AML-193 (cell line): ENCODE measurements around the gene GYG1.

Experiments used
- DNase-seq, 2 experiments: peaks; one replicate each; lab custom pipeline; 2025; lab: John Stamatoyannopoulos, UW

Gene GYG1

DNA sequence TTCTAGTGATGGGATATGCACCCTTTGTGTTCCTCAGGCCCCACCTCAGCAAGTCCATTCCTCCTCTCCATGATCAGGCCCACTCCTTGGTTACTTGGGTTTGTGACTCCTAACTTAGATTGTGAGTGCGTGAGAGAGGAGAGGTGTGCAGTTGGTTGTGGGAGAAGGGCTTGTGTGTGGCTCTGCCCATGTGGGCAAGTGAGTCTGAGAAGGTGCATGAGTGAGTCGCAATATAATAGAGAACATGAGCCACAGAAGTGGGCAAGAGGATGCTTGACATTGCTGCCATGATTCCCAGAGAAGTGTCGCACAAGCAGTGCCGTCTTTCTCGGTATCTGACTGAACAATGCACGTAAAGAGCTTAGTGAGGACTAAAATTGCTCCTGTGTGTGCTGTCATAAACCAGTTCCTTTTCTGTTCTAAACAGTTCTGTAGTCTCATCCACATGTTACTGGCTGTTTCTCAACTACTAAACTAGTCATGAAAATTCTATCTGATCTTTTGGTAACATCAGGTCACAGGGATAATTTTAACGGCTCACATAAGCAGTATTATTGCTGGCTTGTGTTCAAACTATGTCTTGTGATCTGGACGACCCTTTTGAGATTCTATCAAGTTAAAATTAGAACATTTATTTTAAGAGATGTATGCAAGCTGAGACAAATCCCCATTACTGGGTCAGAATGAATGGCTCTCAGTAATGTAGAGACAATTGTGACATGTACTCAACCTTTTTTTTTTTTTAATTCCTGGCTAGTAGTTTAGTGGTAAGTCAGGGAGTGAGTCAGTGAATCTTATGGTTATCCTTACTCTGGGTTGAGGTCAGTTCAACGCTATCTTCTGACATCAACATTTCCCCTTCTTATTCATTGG, 25.6 kb downstream of the GYG1 start:
- DNase-seq: no peak

DNA sequence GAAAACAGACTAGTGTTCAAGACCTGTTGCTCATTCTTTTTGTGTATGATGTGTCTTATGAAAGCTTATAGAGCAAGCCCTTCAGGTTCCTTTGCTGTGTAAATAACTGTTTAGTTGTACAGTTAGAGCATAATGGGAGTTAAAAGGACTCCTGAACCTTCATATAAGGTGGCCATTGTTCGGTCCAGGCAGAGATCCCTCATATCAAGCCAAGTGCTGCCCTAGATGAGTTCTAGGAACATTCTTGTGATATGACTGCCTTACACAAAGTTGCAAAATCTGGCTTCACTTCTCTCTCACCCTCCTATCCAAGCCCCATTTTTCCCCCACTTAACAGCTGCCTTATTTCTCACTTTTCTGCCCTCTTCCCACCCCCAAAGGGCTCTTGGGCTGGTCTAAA, 26.9 kb downstream of the GYG1 start:
- no peak for DNase-seq

DNA sequence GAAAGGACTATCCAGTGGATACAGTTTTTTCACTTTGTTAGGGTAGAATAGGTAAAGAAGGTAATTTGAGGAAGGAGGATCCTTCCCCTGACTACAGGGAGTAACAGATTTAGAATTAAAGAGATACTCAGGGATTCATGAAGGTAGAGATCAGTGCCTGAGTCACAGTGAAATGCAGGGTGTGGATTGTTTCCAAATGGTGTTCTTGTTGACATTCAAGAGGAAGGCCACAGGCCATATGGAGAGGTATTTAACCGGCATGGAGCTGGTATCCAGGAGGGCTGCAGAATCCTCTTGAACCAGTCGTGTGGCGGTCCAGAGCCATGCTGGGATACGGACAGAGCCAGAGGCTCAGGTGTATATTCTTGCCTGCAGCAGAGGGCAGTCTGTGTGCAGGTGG, 28.2 kb downstream of the GYG1 start:
- no peak for DNase-seq

DNA sequence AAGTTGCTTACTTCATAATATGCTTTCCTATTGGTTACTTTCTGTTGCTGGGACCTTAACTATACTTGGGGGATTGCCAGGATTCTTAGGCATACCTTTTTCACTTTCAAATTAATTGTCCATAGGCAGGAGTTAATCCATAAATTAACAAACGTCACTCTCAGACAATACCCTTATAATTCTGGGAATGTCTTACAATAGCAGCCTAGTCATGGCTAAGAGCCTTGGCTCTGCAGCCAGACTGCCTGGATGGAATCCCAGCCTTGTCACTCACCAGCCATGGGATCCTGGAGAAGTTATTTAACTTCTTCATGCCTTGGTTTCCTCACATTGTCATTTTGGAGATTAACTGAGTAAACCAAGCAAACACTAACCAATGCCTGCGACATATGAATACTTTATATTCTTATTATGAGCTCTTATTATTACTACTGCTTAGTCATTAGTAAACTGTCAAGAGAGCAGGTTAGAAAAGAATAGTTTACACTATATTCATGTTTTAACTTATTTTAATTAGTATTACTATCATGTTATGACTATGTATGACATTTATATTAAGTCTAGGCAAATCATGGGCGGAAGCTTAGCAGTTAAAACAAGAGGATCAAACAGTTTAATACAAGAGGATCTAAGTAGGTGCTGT, 29.0 kb downstream of the GYG1 start:
- DNase-seq: no peak

DNA sequence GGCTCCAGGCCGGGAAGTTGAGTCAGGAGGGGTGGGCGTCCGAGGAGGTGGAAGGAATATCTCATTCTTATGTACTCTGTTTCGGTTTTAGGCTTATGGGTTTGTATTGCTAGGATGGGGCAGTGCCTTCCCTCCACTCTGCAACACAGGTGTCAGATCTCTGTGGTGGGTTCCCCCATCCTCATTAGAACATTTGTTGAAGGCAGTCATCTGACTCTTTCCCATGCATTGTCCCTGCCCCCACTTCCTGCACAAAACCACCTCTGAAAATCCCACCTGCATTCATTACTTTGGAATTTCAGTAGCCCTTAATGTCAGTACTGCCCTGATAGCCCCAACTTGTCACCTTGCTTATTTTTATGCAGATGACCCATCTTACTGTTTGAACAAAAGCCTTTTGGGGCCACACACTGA, 29.5 kb downstream of the GYG1 start:
- DNase-seq: no peak

DNA sequence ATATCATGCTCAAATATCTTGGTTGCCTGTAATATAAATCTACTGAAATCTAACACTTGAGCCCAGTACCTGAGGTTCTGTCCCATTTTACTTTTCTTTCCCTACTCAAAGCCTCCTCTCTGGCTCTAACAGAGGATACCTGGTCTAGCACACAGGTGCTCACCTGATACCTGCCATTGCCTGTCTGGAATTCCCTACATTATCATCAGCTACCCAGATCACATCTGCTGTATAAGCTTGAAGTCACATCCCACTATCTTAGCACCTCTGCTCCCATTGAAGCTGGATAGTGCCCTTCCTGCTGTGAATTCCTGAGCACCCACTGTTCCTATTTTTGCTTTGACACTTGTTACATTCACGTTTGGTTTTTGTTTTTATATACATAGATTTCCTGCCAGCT, 30.5 kb downstream of the GYG1 start:
- no peak for DNase-seq

DNA sequence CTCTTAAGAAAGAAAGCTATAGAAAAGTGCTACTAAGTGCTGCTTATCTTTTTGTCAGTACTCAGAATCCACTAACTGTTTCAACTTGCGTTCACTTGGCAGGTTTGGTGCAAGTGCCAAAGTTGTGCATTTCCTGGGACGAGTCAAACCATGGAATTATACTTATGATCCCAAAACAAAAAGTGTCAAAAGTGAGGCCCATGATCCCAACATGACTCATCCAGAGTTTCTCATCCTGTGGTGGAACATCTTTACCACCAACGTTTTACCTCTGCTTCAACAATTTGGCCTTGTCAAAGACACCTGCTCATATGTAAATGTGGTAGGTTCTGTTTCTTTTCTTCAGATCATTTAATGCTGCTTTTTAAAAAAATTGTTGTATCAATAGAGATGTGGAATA, 32.6 kb downstream of the GYG1 start:
- DNase-seq: no peak

DNA sequence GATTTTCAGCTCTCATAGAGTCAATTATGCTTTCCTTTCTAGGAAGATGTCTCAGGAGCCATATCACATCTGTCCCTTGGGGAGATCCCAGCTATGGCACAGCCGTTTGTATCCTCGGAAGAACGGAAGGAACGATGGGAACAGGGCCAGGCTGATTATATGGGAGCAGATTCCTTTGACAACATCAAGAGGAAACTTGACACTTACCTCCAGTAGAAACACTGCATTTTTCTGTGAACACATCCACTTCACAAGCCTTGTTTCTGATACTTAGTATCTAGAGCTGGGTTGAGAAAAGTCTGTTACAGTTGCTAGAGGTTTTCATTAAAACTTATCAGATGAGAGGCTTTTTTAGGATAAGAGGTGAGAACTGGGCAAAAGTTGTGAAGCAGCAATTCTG, 35.4 kb downstream of the GYG1 start:
- DNase-seq: no peak

DNA sequence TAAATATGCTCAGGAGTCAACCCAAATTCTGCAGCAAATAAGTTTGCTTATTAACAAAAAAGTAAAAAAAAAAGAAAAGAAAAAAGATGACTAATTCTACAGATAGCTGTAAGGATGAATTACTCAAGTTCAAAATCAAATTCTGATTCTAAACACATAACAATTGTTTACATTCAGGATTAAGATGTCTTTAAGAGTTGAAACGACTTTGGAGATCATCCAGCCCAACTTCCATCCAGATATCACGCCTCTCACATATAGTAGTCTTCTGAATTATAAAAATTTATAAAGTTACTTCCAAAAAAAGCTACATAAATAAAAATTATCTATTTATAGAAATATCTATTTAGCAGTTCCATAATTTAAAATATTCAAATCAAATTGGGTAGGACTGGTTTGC, 39.8 kb downstream of the GYG1 start:
- no peak for DNase-seq

DNA sequence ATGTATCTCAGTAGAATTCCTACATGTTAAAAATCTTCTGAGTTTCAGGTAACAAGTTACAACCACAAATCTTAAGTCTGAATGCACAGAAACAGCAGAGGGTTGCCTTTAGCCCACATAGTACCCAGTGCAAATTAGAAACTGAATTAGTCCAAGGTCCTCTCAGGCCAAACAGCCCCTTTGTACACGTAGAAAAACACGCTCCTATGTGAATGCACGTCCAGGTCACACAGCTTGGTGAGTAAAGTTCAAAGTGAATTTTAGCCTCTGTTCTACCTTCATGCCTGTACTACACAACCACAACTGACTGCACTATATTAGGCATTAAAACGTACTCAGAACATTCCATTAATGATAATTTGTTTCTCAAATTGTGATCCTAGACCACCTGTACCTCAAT, 46.3 kb downstream of the GYG1 start:
- no peak for DNase-seq

DNA sequence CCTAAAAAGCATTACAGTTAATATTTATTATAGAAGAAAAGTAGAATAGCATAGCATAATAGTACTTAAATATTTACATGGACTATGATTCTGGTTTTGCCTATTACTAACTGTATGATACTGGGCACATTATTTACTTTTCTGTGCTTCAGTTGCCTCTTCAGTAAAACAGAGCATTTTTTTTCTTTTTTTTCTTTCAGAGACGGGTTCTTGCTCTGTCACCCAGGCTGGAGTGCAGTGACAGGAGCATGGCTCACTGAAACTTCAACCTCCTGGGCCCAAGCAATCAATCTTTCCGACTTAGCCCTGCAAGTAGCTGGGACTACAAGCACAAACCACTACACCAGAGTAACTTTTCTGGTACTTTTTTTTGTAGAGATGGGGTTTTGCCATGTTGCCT, 47.0 kb downstream of the GYG1 start:
- DNase-seq: no peak

DNA sequence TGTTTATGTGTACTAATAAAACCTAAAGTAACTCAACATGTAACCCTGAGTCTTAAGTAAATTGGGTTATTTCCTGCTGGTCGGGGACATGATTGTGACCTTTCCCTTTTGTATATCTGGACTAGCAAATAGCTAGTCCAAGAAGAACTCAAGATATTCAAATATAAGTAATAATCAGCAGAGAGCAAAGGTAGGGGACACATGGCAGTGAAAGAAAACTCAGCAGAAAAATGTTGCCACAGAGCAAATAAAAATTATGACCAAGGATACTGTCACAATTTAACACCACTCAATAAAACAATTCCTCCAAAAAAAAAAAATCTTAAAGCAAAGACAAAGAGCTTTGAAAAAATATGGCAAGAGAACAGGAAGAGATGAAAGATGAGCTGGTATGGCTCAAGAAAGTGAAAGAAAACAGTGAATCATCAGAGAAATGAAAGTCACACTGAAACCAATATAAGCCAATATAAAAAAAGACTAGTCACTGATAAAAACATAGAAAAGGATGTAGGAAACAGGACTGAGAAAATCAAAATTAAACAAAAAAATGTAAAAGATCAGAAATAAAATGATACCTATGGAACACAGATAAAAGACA, 51.5 kb downstream of the GYG1 start:
- DNase-seq: no peak

DNA sequence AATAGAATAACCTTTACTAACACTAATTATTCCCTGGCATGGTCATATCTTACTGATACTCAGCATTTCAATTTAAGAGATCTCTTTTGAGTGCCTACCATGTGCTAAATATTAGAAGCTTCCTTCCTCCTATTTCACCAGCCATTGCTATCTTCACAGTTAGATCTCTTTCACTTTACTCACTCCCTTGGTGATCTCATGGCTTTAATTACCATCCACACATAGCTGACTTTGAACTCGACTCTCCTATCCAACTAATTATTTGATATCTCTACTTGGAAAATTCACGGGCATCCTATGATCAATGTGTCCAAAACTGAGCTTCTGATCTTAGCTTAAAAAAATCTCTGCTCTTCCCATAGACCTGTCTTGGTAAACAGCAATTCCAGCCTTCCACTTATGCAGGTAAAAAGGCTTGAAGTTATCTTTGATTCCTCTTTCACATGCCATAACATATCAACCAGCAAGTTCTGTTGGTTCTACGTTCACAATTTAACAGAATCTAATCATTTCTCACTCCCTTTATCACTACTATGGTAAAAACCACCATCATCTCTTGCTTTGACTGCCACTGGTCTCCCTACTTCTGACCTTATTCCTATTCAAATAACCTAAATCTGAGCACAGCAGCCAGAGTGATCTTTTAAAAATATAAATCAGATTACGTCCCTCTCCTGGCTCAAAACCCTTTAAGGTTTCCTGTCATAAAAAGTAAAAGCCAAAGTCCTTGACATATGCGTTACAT, 53.2 kb downstream of the GYG1 start:
- no peak for DNase-seq

DNA sequence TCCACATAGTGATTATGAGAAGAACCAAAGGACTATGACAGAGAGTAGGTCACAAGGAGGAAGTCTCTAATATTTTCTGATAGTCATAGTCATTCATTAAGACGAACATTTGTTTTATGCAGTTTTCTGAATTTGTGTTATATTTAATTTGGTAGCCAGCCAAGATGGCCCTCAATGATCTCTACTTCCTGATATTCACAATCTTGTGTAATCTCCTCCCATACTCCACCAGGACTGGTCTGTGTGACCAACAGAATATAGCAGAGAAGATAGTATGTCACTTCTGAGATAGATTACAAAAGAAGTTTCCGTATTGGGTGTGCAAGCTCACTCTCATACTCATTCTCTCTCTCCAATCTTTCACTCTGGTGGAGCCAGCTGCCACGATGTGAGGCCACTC, 64.2 kb downstream of the GYG1 start:
- DNase-seq: peak in 1 of 2 experiments; percentile 18

DNA sequence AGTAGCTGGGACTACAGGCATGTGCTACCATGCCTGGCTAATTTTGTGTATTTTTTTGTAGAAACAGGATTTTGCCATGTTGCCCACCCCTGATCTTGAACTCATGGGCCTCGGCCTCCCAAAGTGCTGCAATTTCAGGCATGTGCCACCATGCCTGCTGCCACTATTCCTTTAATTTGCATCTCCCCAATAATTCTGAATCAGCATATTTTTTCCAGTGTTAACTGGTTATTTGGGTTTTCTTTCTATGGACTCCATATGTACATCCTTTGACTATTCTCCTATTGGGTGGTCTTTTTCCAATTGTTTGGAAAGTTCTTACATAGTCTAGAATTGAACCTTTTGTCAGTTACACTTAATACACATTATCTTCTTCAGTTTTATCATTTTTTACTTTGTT, 66.9 kb downstream of the GYG1 start:
- DNase-seq: no peak

DNA sequence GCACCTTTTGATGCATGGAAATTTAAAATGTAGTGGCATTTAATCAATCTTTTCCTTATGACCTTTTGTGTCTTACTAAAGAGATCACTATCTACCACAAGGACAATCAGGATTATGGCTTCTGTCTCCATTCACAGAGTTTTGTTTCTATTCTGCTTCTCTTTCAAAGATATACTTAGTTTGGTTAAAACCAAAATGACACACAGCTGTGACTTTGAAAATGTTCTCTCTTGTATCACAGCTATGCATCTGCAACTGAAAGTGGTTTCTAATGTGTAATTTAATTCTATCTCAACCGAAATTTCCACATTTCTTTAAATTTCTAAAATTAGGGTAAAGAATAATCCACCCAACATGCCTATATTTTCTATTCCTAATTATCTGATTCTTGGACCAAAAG, 67.3 kb downstream of the GYG1 start:
- no peak for DNase-seq

DNA sequence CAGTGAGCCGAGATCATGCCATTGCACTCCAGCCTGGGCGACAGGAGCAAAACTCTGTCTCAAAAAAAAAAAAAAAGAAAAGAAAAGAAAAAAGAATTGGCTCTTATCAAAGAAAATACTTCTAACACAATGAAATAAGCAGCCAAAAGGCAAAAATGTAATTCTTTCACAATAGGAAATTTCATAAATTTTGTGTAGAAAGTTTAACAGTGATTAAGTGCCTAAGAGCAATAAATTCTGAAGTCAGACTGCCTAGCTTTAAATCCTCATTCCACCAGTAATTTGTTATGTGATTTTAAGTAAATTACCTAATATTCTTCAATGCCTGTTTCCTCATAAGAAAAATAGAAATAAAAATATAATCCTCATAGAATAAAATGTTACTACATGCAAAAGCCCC, 70.4 kb downstream of the GYG1 start:
- peak in 1 of 2 experiments; percentile 13 for DNase-seq

DNA sequence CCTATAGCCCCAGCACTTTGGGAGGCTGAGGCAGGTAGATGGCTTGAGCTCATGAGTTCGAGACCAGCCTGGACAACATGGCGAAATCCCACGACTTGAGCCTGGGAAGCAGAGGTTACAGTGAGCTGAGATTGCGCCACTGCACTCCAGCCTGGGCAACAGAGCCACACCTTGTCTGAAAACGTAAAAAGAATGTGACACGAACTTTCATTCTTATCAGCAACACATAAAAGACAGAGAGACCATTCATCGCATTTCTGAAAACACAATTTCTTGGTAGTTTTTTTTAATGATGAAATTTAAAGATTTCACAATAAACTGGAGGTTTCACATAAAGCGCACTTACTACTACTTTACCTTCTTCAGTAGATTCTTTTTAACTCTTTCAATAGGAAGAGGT, 76.5 kb downstream of the GYG1 start:
- no peak for DNase-seq
